Effector CD4-positive, alpha-beta T cell (primary cell): Measurements from ENCODE around the gene MYL10.
"Not testable (repeated sequence)": the region's sequence is repeated elsewhere in the genome, so short reads cannot be mapped to it uniquely, and the experiment has no call there.

Source experiments
- DNase-seq: peaks from one replicate; pipeline ENCODE4 v3.0.0-alpha.2; 2020

MYL10 gene

GRCh38 chr7:101650579-101651081, 21.5 kb upstream of the MYL10 start:
- DNase-seq = no peak

GRCh38 chr7:101647876-101648275, 18.8 kb upstream of the MYL10 start:
- not testable (repeated sequence) for DNase-seq

DNA sequence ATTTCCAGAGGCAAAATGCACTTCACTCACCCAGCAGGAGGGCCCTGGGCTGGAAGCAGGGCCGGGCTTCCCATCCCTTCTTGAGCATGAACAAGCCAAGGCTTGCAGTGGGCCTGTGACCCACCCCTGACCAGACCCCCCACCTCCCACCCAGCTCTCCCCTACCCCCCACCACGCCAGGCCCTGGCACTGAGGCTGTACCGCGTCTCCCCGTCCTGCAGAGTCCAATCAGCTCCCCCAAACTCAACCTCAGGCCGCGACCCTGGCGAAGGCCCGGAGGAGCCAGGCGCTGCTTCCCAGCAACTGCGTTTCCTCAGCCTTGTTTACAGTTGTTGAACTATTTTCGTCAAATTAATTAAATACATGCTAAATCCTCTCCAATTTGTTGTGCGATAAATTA, 16.9 kb upstream of the MYL10 start:
- no peak for DNase-seq

- DNase-seq = no peak
Observed at GRCh38 chr7:101644879-101645278, 15.8 kb upstream of the MYL10 start.

GRCh38 chr7:101639127-101639526, 10.0 kb upstream of the MYL10 start:
- not testable (repeated sequence) for DNase-seq

DNA sequence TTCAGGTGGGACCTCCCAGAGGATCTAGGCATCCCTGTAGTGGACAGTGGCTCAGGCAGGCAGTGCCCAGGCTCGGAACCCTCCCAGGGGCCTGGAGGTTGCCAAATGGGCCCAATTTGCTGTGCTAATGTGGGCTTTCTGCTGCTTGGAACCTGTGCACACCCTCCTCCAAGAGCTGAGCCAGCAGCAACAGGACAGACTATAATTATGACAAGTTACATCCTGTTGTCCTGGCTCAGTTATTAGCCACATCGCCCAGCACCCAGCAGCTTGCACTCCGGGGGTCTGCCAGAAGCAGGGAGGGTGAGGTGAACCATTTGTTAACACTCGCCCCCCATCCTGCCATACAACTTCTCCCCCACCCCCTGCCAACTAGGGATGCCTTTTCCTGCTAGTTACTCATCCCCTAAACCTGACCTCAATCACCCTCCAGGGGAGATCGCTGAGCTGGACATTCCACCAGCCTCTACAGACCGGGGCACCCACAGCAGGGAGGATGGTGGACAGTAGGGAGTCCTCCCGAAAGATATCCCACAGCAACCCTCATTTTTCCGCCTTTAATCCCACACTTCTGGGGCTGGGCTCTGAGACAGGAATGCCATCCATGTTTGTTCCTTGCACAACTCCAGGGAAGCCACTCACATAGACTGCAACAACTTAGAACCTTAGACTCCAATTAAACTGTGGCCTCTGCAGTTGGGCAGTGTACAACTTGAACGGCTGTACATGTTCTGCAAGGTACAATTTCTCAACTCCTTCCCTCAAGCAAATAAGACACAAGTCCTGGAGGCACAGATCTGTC, 7.9 kb upstream of the MYL10 start:
- no peak for DNase-seq

DNA sequence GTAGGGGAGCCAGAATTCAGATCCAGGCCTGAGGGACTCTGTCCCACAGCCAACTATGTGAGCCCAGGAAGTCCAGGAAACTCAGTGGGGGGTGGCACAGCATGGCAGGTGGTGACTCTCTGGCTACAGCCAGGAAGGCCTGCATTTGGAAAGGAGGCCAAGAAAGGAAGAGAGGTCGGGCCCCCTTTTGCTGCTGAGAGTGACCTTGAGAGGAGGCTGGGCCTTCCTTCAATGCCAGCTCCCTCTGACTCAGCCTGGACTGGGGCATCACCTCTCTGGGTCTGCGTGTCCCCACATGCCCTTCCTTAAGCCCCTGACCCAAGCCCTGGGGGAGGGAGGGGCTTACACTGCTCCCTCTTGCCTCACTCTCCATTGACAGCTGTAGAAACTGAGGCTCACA, 6.4 kb upstream of the MYL10 start:
- DNase-seq = no peak

GRCh38 chr7:101634196-101634717, 5.2 kb upstream of the MYL10 start:
- DNase-seq = no peak

DNA sequence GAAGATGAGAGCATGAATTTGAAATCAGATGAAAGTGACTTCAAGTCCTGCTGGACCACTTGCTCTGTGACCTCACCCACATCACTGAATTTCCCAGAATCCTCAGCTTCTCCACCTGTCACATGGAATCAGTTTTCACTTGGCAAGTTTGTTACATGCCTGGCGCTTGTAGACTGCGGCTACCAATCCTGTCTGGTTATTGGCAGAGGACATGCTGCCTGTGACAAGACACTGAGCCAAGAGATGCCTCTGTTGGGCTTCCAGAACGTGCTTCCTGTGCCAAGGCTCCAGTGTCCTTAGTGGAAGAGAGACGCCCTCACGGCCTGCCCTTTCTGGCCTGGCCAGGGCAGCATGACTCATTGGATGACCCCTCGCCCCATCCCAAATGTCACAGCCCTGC, 4.4 kb upstream of the MYL10 start:
- DNase-seq = no peak

DNA sequence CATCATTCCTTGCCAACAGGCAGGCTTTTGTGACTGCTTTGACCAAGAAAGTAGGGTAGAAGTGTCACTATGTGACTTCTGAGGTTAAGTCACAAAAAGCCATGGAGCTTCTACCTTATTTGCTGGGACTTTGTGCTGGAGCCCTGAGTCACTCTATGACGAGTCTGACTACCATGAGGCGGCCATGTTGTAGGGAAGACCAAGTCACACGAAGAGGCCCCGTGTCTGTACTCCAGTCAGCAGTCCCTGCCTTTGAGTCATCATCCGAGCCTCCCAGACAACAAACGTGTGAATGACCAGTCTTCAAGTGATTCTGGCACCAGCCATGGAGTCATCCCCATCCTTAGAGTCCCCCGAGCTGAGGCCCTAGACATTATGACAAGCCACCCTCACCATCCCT, 3.5 kb upstream of the MYL10 start:
- DNase-seq = no peak

GRCh38 chr7:101631224-101631714, 2.2 kb upstream of the MYL10 start:
- DNase-seq = no peak

- DNase-seq = no peak
Observed at GRCh38 chr7:101630591-101630990, 1.5 kb upstream of the MYL10 start.

- no peak for DNase-seq
Observed at GRCh38 chr7:101628522-101628921, 574 bp downstream of the MYL10 start.

- DNase-seq = no peak
Observed at GRCh38 chr7:101626758-101627157, 2.3 kb downstream of the MYL10 start.

- DNase-seq = no peak
Observed at GRCh38 chr7:101626069-101626671, 2.9 kb downstream of the MYL10 start.

GRCh38 chr7:101625031-101625791, 3.9 kb downstream of the MYL10 start:
- no peak for DNase-seq

DNA sequence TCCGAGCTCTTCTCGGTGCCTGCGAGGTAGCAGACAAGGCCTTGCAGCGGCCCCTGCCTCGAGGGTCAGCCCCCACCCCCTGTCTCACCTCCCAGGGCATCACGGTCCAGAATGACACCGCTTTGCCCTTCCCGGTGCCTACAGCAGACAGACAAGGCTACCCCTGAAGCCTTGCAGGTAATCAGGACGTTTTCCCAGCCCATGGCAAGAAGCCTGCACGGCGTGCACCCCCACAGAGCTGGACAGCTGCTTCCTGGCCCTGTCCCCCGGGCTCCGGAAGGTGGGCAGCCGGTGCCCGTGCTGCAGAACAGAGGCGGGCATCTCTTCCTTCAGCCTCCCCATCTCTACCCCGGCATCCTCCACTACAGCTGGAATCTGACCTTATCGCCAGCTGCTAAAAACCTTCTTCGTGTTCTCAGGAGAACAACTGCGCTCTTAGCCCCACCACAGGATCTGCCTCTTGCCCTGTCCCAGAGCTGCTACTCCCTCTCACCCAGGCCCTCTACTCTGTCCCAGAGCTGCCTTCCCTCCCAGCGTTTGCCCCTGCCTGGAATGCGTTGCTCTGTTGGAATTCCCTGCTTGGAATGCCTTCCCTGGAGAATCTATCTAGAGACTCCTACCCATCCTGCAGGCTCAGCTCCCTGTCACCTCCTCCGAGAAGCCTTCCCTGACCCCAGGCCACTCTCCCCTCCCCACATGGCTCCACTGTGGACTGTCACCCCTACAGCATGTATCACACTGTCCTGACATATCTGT, 4.7 kb downstream of the MYL10 start:
- no peak for DNase-seq

DNA sequence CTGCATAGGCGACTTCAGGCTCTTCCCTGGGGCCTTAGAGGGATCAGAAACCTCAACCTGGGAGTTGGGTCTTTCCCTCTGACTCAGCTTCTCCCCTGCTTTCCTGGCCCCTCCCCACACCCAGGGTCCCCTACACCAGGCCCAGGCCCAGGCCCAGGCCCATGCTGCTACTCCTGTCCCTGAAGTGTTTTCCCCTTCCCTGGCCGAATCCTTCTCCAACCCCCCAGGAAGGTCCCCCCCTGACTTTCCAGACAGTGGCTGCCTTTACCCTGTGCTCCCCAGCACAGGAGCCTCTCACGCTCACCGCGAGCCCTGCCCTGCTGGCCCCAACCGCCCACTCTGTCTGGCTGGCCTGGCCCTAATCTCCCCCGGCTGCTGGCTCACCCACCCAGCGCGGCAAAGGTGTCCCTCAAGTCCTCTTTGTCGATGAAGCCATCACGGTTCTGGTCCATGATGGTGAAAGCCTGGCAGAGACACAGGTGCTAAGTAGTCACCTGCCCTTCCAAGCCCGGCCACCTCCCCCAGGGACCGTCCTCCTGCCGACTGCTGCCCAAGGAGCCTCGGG, 6.4 kb downstream of the MYL10 start:
- no peak for DNase-seq

DNA sequence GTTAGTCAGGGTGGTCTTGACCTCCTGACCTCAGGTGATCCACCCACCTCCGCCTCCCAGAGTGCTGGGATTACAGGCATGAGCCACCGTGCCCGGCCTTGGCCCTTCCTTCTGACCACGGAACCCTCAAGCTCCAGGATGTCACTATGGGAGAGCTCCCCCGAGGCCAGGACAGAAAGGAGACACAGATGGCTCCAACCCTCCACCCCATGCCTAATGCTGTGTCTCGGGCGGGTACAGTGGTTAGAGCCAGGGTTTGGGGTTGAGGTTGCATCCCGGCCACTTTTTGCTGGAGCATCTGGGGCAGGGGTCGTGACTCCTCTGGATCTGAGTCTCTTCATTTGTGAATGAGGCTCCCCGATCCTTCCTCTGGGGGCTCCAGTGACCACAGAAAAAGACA, 8.1 kb downstream of the MYL10 start:
- DNase-seq = no peak

DNA sequence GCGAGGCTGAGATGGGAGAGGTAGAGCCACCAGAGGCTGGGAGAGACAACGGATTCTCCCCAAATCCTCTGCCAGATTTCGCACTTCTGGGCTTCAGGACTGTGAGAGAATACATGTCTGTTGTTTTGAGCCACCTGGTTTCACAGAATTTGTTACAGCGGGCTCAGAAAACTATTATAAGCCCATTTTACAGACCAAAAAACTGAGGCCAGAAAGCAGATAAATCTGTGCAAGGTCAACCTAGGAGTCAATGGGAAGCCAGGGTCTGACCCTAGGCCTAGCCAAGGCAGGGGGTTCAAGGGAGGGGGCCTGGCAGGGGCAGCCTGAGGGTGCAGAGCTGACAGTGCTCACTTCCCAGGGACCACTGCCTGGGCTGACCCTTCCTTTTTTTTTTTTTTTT, 8.7 kb downstream of the MYL10 start:
- DNase-seq = no peak

DNA sequence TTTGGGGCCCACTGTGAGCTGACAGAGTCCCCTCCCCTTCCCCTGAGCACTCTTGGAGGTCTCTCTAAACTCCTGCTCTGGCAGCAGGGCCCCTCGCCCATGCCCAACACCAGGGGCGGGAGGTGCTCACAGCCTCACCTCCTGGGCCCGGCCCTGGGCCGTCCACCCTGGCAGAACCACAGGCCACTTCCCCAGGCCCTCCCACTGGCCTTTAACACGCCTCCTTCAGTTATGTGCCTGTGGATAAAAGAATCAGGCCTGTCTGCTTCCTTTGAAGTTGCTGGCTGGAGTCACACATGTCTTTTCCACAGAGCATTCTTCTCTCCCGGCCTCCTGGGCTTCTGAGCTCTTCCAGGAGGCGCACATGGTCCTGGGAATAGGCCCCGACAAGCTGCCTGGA, 10.2 kb downstream of the MYL10 start:
- DNase-seq = no peak

DNA sequence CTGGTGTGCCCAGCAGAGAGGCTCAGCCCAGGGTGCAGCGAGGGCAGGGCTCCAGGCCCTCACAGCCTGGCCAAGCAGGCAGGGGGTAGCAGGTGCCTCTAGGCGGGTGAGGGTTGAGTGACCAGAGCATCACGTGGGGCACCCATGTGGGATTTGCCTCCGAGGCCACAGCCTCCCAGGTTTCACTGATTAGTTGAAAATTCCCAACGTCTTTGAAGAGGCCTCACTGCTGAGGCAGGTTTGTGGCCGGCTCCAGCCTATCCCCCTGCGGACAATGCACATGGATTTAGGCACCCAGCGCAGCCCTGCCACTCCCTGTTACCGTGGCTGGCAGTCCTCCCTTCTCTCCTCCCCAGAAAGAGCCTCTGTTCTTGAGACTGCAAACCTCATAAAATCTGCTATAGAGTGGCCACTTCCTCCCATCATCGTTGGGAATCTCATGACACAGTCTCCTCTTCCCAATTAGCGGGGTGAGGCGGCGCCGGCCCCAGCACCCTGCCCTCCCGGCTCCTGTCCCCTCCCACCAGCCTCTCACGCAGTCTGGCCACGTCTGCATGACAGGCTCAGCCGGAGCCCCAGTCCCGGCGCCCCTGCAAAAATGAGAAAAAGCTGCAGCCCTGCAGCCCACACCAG, 10.8 kb downstream of the MYL10 start:
- DNase-seq = no peak
